Stomach (tissue), 4 donors: ENCODE results near the gene EPHA6.

Experiments
- EP300 ChIP-seq: sonication (generic); formaldehyde crosslinking; IDR thresholded peaks from one replicate; pipeline ENCODE4 v1.6.1; 2017; ENCODE audit warnings: antibody characterized with exemption
- TF ChIP-seq, protein P1 (sequence below), 7 experiments: fragments of 450-650 bp in 4 of 7; fragments of 200-600 bp in 3 of 7; sonication (generic) in 3 of 7; IDR thresholded peaks; one replicate each; pipeline ENCODE4 v1.5.1; 2016 to 2019; ENCODE audit warnings: antibody characterized with exemption in 7 of 7, control low read depth in 2 of 7, mild to moderate bottlenecking in 1 of 7

- no peak for TF ChIP-seq EP300
- TF ChIP-seq, protein P1, sequence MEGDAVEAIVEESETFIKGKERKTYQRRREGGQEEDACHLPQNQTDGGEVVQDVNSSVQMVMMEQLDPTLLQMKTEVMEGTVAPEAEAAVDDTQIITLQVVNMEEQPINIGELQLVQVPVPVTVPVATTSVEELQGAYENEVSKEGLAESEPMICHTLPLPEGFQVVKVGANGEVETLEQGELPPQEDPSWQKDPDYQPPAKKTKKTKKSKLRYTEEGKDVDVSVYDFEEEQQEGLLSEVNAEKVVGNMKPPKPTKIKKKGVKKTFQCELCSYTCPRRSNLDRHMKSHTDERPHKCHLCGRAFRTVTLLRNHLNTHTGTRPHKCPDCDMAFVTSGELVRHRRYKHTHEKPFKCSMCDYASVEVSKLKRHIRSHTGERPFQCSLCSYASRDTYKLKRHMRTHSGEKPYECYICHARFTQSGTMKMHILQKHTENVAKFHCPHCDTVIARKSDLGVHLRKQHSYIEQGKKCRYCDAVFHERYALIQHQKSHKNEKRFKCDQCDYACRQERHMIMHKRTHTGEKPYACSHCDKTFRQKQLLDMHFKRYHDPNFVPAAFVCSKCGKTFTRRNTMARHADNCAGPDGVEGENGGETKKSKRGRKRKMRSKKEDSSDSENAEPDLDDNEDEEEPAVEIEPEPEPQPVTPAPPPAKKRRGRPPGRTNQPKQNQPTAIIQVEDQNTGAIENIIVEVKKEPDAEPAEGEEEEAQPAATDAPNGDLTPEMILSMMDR (IDR thresholded peaks at IDR 0.05), result peak in 5 of 7 experiments; percentile 26 to 48 (median 36)
Observed at GRCh38 chr3:96863129-96863740, 48.8 kb downstream of the EPHA6 start.
